CD14-positive monocyte (primary cell): ENCODE measurements around the gene S100A16. TPM values are rescaled to one million over a fixed set of nuclear protein-coding genes. Genes with fewer than 3 reads are reported as not detected.
"Not testable (repeated sequence)": the region's sequence is repeated elsewhere in the genome, so short reads cannot be mapped to it uniquely, and the experiment has no call there.

Source experiments
- DNase-seq, 3 donors: peaks; one replicate each; pipeline ENCODE4 v3.0.0-alpha.2; 2011 to 2022
- H2AFZ ChIP-seq: 2 replicates; pipeline ENCODE4 v1.6.0; 2012; ENCODE audit warnings: mild to moderate bottlenecking, low read depth, low read length, inconsistent platforms; ENCODE audit not compliant: insufficient read depth, poor library complexity, severe bottlenecking
- H3K27ac ChIP-seq, 2 donors: 1 replicate in 1 of 2; 2 replicates in 1 of 2; pipeline ENCODE4 v1.5.1; 2012 to 2013; ENCODE audit warnings: low read length in 2 of 2, control low read depth in 1 of 2, inconsistent platforms in 1 of 2, low read depth in 1 of 2, mild to moderate bottlenecking in 1 of 2
- H3K27me3 ChIP-seq, 2 donors: one replicate each; pipeline versions ENCODE4 v1.6.0 to v1.6.1; 2011 to 2013; ENCODE audit warnings: low read length in 2 of 2; ENCODE audit not compliant: control insufficient read depth in 2 of 2, insufficient read depth in 2 of 2
- H3K36me3 ChIP-seq, 2 donors: replicated peaks in 1 of 2; 1 replicate in 1 of 2; 2 replicates in 1 of 2; pipeline versions ENCODE4 v1.5.1 to v1.6.1; 2012 to 2013; ENCODE audit warnings: low read length in 2 of 2, control low read depth in 1 of 2, inconsistent platforms in 1 of 2, mild to moderate bottlenecking in 1 of 2; ENCODE audit not compliant: insufficient read depth in 2 of 2, control insufficient read depth in 1 of 2
- H3K4me1 ChIP-seq, 2 donors: 1 replicate in 1 of 2; 2 replicates in 1 of 2; pipeline versions ENCODE4 v1.5.1 to v1.6.1; 2012 to 2013; ENCODE audit warnings: low read length in 2 of 2, control low read depth in 1 of 2, inconsistent platforms in 1 of 2, mild to moderate bottlenecking in 1 of 2, moderate library complexity in 1 of 2; ENCODE audit not compliant: insufficient read depth in 2 of 2, control insufficient read depth in 1 of 2
- H3K4me2 ChIP-seq: replicated peaks from 2 replicates; pipeline ENCODE3; 2012; ENCODE audit warnings: low read length, moderate library complexity, mild to moderate bottlenecking; ENCODE audit not compliant: poor library complexity, severe bottlenecking; ENCODE audit errors: extremely low read depth
- H3K4me3 ChIP-seq, 3 experiments: fragments of 200-600 bp in 1 of 3; sonication (generic) in 1 of 3; replicated peaks in 1 of 3; 1 replicate in 2 of 3; 2 replicates in 1 of 3; pipeline ENCODE4 v1.5.1; 2011 to 2013; ENCODE audit warnings: low read length in 3 of 3, mild to moderate bottlenecking in 3 of 3, control low read depth in 2 of 3, low read depth in 2 of 3, inconsistent platforms in 1 of 3, moderate library complexity in 1 of 3
- H3K79me2 ChIP-seq: 2 replicates; pipeline ENCODE4 v1.6.0; 2012; ENCODE audit warnings: mild to moderate bottlenecking, control low read depth, inconsistent platforms, low read length, moderate library complexity; ENCODE audit not compliant: insufficient read depth
- H3K9ac ChIP-seq: 2 replicates; pipeline ENCODE4 v1.6.0; 2017; ENCODE audit warnings: low read length, mild to moderate bottlenecking; ENCODE audit not compliant: insufficient read depth, poor library complexity, severe bottlenecking
- H3K9me3 ChIP-seq, 2 donors: replicated peaks in 1 of 2; 1 replicate in 1 of 2; 2 replicates in 1 of 2; pipeline versions ENCODE4 v1.5.1 to v1.6.1; 2012 to 2013; ENCODE audit warnings: low read length in 2 of 2, control low read depth in 1 of 2; ENCODE audit not compliant: control insufficient read depth in 1 of 2, insufficient read depth in 1 of 2
- H4K20me1 ChIP-seq: 2 replicates; pipeline ENCODE4 v1.6.0; 2012; ENCODE audit warnings: mild to moderate bottlenecking, low read length, control low read depth, moderate library complexity; ENCODE audit not compliant: insufficient read depth
- H3K27ac Mint-ChIP-seq, 7 donors: one replicate each; pipeline ENCODE4 v1.8.0; 2020; ENCODE audit warnings: mild to moderate bottlenecking in 7 of 7, mixed read lengths in 7 of 7, moderate library complexity in 6 of 7, inconsistent platforms in 2 of 7
- H3K27me3 Mint-ChIP-seq, 3 donors: one replicate each; pipeline ENCODE4 v1.8.0; 2021 to 2022; ENCODE audit warnings: low read depth in 3 of 3, mild to moderate bottlenecking in 3 of 3, mixed read lengths in 3 of 3, moderate library complexity in 3 of 3, inconsistent platforms in 1 of 3
- H3K36me3 Mint-ChIP-seq, 2 donors: one replicate each; pipeline ENCODE4 v1.8.0; 2020; ENCODE audit warnings: mixed read lengths in 2 of 2, inconsistent platforms in 1 of 2, mild to moderate bottlenecking in 1 of 2
- H3K4me1 Mint-ChIP-seq: one replicate; pipeline ENCODE4 v1.8.0; 2020; ENCODE audit warnings: mild to moderate bottlenecking, mixed read lengths
- H3K4me3 Mint-ChIP-seq, 2 donors: one replicate each; pipeline ENCODE4 v1.8.0; 2020; ENCODE audit warnings: mild to moderate bottlenecking in 2 of 2, mixed read lengths in 2 of 2, moderate library complexity in 1 of 2
- H3K9me3 Mint-ChIP-seq, 7 donors: one replicate each; pipeline ENCODE4 v1.8.0; 2020 to 2022; ENCODE audit warnings: mixed read lengths in 7 of 7, mild to moderate bottlenecking in 6 of 7, moderate library complexity in 6 of 7, inconsistent platforms in 2 of 7
- WGBS: methylation state at CpG from one replicate; pipeline ENCODE4 v1.1.5; 2013; ENCODE audit warnings: missing lambda C conversion rate; ENCODE audit not compliant: insufficient coverage; 5-methylcytosine and 5-hydroxymethylcytosine counted together
- intact Hi-C, 2 donors: fragments of 100-400 bp; cut with micrococcal nuclease; formaldehyde crosslinking; loops; one replicate each; pipeline versions ENCODE4 v1.15.0 to v1.15.1; 2023
- polyA plus RNA-seq, 3 donors: library from polyadenylated mRNA; depleted of rRNA in 1 of 3; unstranded in 2 of 3; stranded (reverse) in 1 of 3; fragments of 300-500 nt in 2 of 3; fragments of >200 nt in 1 of 3; fragmentation: Illumina TruSeq in 2 of 3; gene quantifications; 1 replicate in 2 of 3; 2 replicates in 1 of 3; pipeline ENCODE4 v1.2.3, GENCODE V29; 2012 to 2021
- TF ChIP-seq, protein P1 (sequence below): fragments of 200-600 bp; IDR thresholded peaks from one replicate; pipeline ENCODE4 v1.8.0; 2022; ENCODE audit warnings: antibody characterized with exemption, mild to moderate bottlenecking

Gene S100A16
- polyA plus RNA-seq, 3 donors: not detected

DNA sequence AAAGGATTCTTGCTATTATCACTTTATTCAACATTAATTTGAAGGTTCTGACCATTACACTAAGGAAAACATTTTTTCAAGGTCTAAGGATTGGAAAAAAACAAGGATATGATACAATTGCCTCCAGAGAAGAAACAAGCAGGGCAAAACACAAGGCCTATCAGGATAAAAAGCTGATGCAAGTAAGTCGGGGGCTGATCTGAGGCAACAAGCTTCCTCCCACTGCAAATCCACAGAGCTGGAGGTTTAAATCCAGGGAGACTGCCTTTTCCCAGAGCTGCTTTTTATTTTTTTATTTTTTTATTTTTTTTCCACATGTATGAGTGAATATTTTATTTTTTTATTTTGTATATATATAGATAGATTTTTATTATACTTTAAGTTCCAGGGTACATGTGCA, 27.9 kb downstream of the S100A16 start:
- no peak overlapping the region for H3K27ac ChIP-seq
- H3K9me3 Mint-ChIP-seq: peaks cover 0 to 3% (median 0%) of the 10 kb centered on the region in 7 donors

DNA sequence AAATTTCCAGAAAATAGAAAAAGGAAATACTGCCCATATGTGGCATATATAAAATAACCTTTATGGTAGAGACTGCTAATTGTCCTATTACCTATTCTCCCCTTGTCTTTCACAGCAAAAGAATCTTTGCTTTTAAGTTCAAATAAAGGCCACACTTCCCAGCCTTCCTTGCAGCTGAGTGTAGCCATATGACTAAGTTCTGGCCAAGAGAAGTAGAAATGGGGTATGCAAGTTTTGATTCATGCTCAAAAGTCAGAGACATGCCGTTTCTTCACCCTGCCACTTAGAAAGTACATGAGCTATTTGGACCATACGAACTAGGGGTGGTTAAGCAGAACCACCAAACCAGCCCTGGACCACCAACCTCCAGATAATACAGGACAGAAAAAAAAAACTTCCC, 29.0 kb downstream of the S100A16 start:
- no peak overlapping the region for H3K4me3 ChIP-seq
- H3K27ac ChIP-seq: no peak overlapping the region
- no peaks in the 10 kb centered on the region for H3K9me3 ChIP-seq
- Mint-ChIP-seq H3K9me3 (peaks cover 0 to 3% (median 0%) of the 10 kb centered on the region in 7 donors), H3K4me1 (peaks cover 4% of the 10 kb centered on the region), H3K4me3 (no peak overlapping the region), H3K36me3 (no peaks in the 10 kb centered on the region), H3K27me3 (peaks cover 4 to 8% (median 7%) of the 10 kb centered on the region in 3 donors), H3K27ac (no peak overlapping the region)
- H3K4me2 ChIP-seq: no peak overlapping the region
- intact Hi-C loops: no loop called here
- no CpG with 5 or more reads among the region's 2 CpGs for WGBS
- DNase-seq: no peak
- no peaks in the 10 kb centered on the region for H3K4me1 ChIP-seq
- H3K9ac ChIP-seq: no peak overlapping the region
- no peaks in the 10 kb centered on the region for H3K79me2 ChIP-seq
- no peaks in the 10 kb centered on the region for H4K20me1 ChIP-seq
- TF ChIP-seq, protein P1, sequence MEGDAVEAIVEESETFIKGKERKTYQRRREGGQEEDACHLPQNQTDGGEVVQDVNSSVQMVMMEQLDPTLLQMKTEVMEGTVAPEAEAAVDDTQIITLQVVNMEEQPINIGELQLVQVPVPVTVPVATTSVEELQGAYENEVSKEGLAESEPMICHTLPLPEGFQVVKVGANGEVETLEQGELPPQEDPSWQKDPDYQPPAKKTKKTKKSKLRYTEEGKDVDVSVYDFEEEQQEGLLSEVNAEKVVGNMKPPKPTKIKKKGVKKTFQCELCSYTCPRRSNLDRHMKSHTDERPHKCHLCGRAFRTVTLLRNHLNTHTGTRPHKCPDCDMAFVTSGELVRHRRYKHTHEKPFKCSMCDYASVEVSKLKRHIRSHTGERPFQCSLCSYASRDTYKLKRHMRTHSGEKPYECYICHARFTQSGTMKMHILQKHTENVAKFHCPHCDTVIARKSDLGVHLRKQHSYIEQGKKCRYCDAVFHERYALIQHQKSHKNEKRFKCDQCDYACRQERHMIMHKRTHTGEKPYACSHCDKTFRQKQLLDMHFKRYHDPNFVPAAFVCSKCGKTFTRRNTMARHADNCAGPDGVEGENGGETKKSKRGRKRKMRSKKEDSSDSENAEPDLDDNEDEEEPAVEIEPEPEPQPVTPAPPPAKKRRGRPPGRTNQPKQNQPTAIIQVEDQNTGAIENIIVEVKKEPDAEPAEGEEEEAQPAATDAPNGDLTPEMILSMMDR: no peak
- no peak overlapping the region for H2AFZ ChIP-seq
- H3K27me3 ChIP-seq: no peaks in the 10 kb centered on the region
- no peaks in the 10 kb centered on the region for H3K36me3 ChIP-seq

More for the DNA sequence above, 27.9 kb downstream of the S100A16 start:
- intact Hi-C loops: no loop called here
- Histone ChIP-seq H3K4me3 (no peak overlapping the region), H2AFZ (no peak overlapping the region), H4K20me1 (no peaks in the 10 kb centered on the region), H3K27me3 (no peaks in the 10 kb centered on the region), H3K9me3 (no peaks in the 10 kb centered on the region), H3K4me2 (no peak overlapping the region), H3K9ac (no peak overlapping the region), H3K36me3 (no peaks in the 10 kb centered on the region), H3K79me2 (no peaks in the 10 kb centered on the region), H3K4me1 (no peaks in the 10 kb centered on the region)
- Mint-ChIP-seq H3K4me3 (no peak overlapping the region), H3K4me1 (peaks cover 4% of the 10 kb centered on the region), H3K27ac (no peak overlapping the region), H3K27me3 (peaks cover 4 to 11% (median 4%) of the 10 kb centered on the region in 3 donors), H3K36me3 (no peaks in the 10 kb centered on the region)
- WGBS: no CpG with 5 or more reads among the region's 1 CpG
- TF ChIP-seq, protein P1: no peak
- DNase-seq: no peak

DNA sequence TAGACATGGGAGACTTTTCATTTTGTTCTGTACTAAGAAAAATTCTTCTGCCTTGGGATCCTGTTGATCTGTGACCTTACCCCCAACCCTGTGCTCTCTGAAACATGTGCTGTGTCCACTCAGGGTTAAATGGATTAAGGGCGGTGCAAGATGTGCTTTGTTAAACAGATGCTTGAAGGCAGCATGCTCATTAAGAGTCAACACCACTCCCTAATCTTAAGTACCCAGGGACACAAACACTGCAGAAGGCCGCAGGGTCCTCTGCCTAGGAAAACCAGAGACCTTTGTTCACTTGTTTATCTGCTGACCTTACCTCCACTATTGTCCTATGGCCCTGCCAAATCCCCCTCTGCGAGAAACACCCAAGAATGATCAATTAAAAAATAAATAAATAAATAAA, 29.4 kb downstream of the S100A16 start:
- intact Hi-C loops: not testable (repeated sequence)

More for the DNA sequence above, 29.4 kb downstream of the S100A16 start:
- not testable (repeated sequence) for H3K27me3 Mint-ChIP-seq, H3K4me2 ChIP-seq, H3K9me3 Mint-ChIP-seq, DNase-seq, H2AFZ ChIP-seq, H3K27me3 ChIP-seq, H3K4me1 Mint-ChIP-seq, H3K4me1 ChIP-seq, H4K20me1 ChIP-seq, H3K4me3 Mint-ChIP-seq, H3K9ac ChIP-seq, H3K27ac Mint-ChIP-seq, H3K27ac ChIP-seq, H3K4me3 ChIP-seq, H3K36me3 Mint-ChIP-seq, H3K79me2 ChIP-seq, H3K9me3 ChIP-seq, H3K36me3 ChIP-seq
- 100% methylated on average over 1 of the region's 3 CpGs for WGBS
